ENCODE results near the gene PRXL2B. TPM values are rescaled to one million over a fixed set of nuclear protein-coding genes. Genes with fewer than 3 reads are reported as not detected.

The PRXL2B gene
- total RNA-seq, 1 donor from 2014 or later = 26.5 TPM

GRCh38 chr1:2630498-2631135, 44.0 kb downstream of the PRXL2B start:
- DNase-seq (ENCODE audit: low spot score) = no peak
- intact Hi-C loops (cut with micrococcal nuclease) = no loop called here

GRCh38 chr1:2631136-2632050, 44.8 kb downstream of the PRXL2B start:
- H3K36me3 Mint-ChIP-seq (ENCODE audit: low read depth) = no peaks in the 10 kb centered on the region
- H3K27ac Mint-ChIP-seq = no peak overlapping the region

More at GRCh38 chr1:2630498-2631135, 44.0 kb downstream of the PRXL2B start:
- Mint-ChIP-seq H3K4me3 (ENCODE audit: low read depth) (no peak overlapping the region), H3K9me3 (peaks cover 6% of the 10 kb centered on the region), H3K4me1 (ENCODE audit: low read depth) (no peaks in the 10 kb centered on the region), H3K27me3 (ENCODE audit: low read depth) (peaks cover 31% of the 10 kb centered on the region), H3K27ac (no peak overlapping the region), H3K36me3 (ENCODE audit: low read depth) (no peaks in the 10 kb centered on the region)

GRCh38 chr1:2632051-2632430, 45.5 kb downstream of the PRXL2B start:
- H3K36me3 Mint-ChIP-seq (ENCODE audit: low read depth) = peaks cover 4% of the 10 kb centered on the region
- no peaks in the 10 kb centered on the region for H3K4me1 Mint-ChIP-seq (ENCODE audit: low read depth)
- no peak overlapping the region for H3K27ac Mint-ChIP-seq
- intact Hi-C loops (cut with micrococcal nuclease) = no loop called here
- no peak for DNase-seq (ENCODE audit: low spot score)
- H3K4me3 Mint-ChIP-seq (ENCODE audit: low read depth) = no peak overlapping the region
- H3K9me3 Mint-ChIP-seq = peaks cover 19% of the 10 kb centered on the region
- H3K27me3 Mint-ChIP-seq (ENCODE audit: low read depth) = peaks cover 21% of the 10 kb centered on the region

More at GRCh38 chr1:2631136-2632050, 44.8 kb downstream of the PRXL2B start:
- no peak for DNase-seq (ENCODE audit: low spot score)
- intact Hi-C loops (cut with micrococcal nuclease) = no loop called here
- Mint-ChIP-seq H3K4me3 (ENCODE audit: low read depth) (no peak overlapping the region), H3K9me3 (peaks cover 12% of the 10 kb centered on the region), H3K4me1 (ENCODE audit: low read depth) (no peaks in the 10 kb centered on the region), H3K27me3 (ENCODE audit: low read depth) (peaks cover 25% of the 10 kb centered on the region)

- Mint-ChIP-seq H3K36me3 (ENCODE audit: low read depth) (peaks cover 4% of the 10 kb centered on the region), H3K27me3 (ENCODE audit: low read depth) (peaks cover 14% of the 10 kb centered on the region), H3K9me3 (peaks cover 24% of the 10 kb centered on the region), H3K4me1 (ENCODE audit: low read depth) (no peaks in the 10 kb centered on the region), H3K27ac (no peak within 1 kb of the TSS), H3K4me3 (ENCODE audit: low read depth) (no peak within 1 kb of the TSS)
- DNase-seq (ENCODE audit: low spot score) = no peak
- intact Hi-C loops (cut with micrococcal nuclease) = no loop called here
Measured at GRCh38 chr1:2632561-2633361, 46.2 kb downstream of the PRXL2B start, which contains the start of gene MMEL1. Gene MMEL1 (minus strand): TSS chr1:2633016. CDS start chr1:2629484, 3,532 bp downstream.

GRCh38 chr1:2633366-2633935, 46.9 kb downstream of the PRXL2B start:
- Mint-ChIP-seq H3K4me3 (ENCODE audit: low read depth) (no peak overlapping the region), H3K27ac (no peak overlapping the region), H3K27me3 (ENCODE audit: low read depth) (peaks cover 13% of the 10 kb centered on the region), H3K4me1 (ENCODE audit: low read depth) (no peaks in the 10 kb centered on the region), H3K36me3 (ENCODE audit: low read depth) (peaks cover 4% of the 10 kb centered on the region), H3K9me3 (peaks cover 24% of the 10 kb centered on the region)
- intact Hi-C loops (cut with micrococcal nuclease) = no loop called here
- no peak for DNase-seq (ENCODE audit: low spot score)

- Mint-ChIP-seq H3K27me3 (ENCODE audit: low read depth) (peaks cover 13% of the 10 kb centered on the region), H3K36me3 (ENCODE audit: low read depth) (peaks cover 4% of the 10 kb centered on the region), H3K27ac (no peak overlapping the region), H3K4me3 (ENCODE audit: low read depth) (no peak overlapping the region), H3K4me1 (ENCODE audit: low read depth) (no peaks in the 10 kb centered on the region), H3K9me3 (peaks cover 24% of the 10 kb centered on the region)
- DNase-seq (ENCODE audit: low spot score) = no peak
- intact Hi-C loops (cut with micrococcal nuclease) = no loop called here
Measured at GRCh38 chr1:2633936-2634491, 47.4 kb downstream of the PRXL2B start.

- Mint-ChIP-seq H3K4me1 (ENCODE audit: low read depth) (no peaks in the 10 kb centered on the region), H3K4me3 (ENCODE audit: low read depth) (no peak overlapping the region), H3K27ac (no peak overlapping the region), H3K36me3 (ENCODE audit: low read depth) (peaks cover 4% of the 10 kb centered on the region), H3K9me3 (peaks cover 22% of the 10 kb centered on the region), H3K27me3 (ENCODE audit: low read depth) (peaks cover 3% of the 10 kb centered on the region)
- no peak for DNase-seq (ENCODE audit: low spot score)
- intact Hi-C loops (cut with micrococcal nuclease) = no loop called here
Measured at GRCh38 chr1:2635361-2636010, 48.9 kb downstream of the PRXL2B start.

GRCh38 chr1:2636733-2637132, 50.2 kb downstream of the PRXL2B start:
- H3K9me3 Mint-ChIP-seq = peaks cover 18% of the 10 kb centered on the region
- no peak overlapping the region for H3K27ac Mint-ChIP-seq
- no peak overlapping the region for H3K4me3 Mint-ChIP-seq (ENCODE audit: low read depth)
- H3K36me3 Mint-ChIP-seq (ENCODE audit: low read depth) = peaks cover 4% of the 10 kb centered on the region
- H3K27me3 Mint-ChIP-seq (ENCODE audit: low read depth) = no peaks in the 10 kb centered on the region
- no peak for DNase-seq (ENCODE audit: low spot score)
- H3K4me1 Mint-ChIP-seq (ENCODE audit: low read depth) = no peaks in the 10 kb centered on the region
- intact Hi-C loops (cut with micrococcal nuclease) = no loop called here

GRCh38 chr1:2637442-2638145, 51.0 kb downstream of the PRXL2B start:
- H3K27me3 Mint-ChIP-seq (ENCODE audit: low read depth) = no peaks in the 10 kb centered on the region
- H3K4me3 Mint-ChIP-seq (ENCODE audit: low read depth) = no peak overlapping the region
- no peak for DNase-seq (ENCODE audit: low spot score)

GRCh38 chr1:2638466-2639115, 52.0 kb downstream of the PRXL2B start:
- Mint-ChIP-seq H3K4me1 (ENCODE audit: low read depth) (no peaks in the 10 kb centered on the region), H3K27me3 (ENCODE audit: low read depth) (no peaks in the 10 kb centered on the region), H3K36me3 (ENCODE audit: low read depth) (peaks cover 4% of the 10 kb centered on the region), H3K27ac (no peak overlapping the region), H3K9me3 (peaks cover 18% of the 10 kb centered on the region), H3K4me3 (ENCODE audit: low read depth) (no peak overlapping the region)
- no peak for DNase-seq (ENCODE audit: low spot score)
- intact Hi-C loops (cut with micrococcal nuclease) = no loop called here

More at GRCh38 chr1:2637442-2638145, 51.0 kb downstream of the PRXL2B start:
- peaks cover 18% of the 10 kb centered on the region for H3K9me3 Mint-ChIP-seq
- H3K4me1 Mint-ChIP-seq (ENCODE audit: low read depth) = no peaks in the 10 kb centered on the region
- H3K27ac Mint-ChIP-seq = no peak overlapping the region
- intact Hi-C loops (cut with micrococcal nuclease) = no loop called here
- H3K36me3 Mint-ChIP-seq (ENCODE audit: low read depth) = peaks cover 4% of the 10 kb centered on the region

- intact Hi-C loops (cut with micrococcal nuclease) = no loop called here
- no peak for DNase-seq (ENCODE audit: low spot score)
- Mint-ChIP-seq H3K9me3 (peaks cover 18% of the 10 kb centered on the region), H3K27ac (no peak overlapping the region), H3K4me1 (ENCODE audit: low read depth) (no peaks in the 10 kb centered on the region), H3K36me3 (ENCODE audit: low read depth) (peaks cover 4% of the 10 kb centered on the region), H3K27me3 (ENCODE audit: low read depth) (no peaks in the 10 kb centered on the region), H3K4me3 (ENCODE audit: low read depth) (no peak overlapping the region)
Measured at GRCh38 chr1:2639203-2639602, 52.6 kb downstream of the PRXL2B start.
